Measurements from ENCODE around the gene SLC10A1.
"Not testable (repeated sequence)": the region's sequence is repeated elsewhere in the genome, so short reads cannot be mapped to it uniquely, and the experiment has no call there.

SLC10A1 gene

DNA sequence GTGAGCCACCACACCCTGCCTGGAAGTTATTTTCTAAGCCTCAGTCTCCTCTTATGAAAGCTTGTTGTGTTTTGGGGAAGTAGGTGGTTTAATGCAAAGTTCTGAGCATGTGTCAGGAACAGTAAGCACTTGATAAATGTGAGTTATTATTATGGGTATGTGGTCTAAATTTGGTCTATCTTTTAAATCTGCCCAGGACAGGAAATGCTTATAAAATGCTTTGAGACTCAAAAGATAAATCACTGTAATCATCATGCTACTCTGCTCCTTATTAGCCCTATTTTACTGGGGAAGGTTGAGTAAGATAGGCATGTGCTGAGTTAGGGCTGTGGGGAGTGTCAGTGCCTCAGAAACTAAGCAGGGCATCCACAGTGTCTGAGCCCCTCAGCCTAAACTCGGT lies 43.2 kb downstream of the SLC10A1 start:
- TF ChIP-seq, protein P1, sequence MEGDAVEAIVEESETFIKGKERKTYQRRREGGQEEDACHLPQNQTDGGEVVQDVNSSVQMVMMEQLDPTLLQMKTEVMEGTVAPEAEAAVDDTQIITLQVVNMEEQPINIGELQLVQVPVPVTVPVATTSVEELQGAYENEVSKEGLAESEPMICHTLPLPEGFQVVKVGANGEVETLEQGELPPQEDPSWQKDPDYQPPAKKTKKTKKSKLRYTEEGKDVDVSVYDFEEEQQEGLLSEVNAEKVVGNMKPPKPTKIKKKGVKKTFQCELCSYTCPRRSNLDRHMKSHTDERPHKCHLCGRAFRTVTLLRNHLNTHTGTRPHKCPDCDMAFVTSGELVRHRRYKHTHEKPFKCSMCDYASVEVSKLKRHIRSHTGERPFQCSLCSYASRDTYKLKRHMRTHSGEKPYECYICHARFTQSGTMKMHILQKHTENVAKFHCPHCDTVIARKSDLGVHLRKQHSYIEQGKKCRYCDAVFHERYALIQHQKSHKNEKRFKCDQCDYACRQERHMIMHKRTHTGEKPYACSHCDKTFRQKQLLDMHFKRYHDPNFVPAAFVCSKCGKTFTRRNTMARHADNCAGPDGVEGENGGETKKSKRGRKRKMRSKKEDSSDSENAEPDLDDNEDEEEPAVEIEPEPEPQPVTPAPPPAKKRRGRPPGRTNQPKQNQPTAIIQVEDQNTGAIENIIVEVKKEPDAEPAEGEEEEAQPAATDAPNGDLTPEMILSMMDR (conservative IDR thresholded peaks at IDR 0.05; ENCODE audit: low read length): no peak
- no peak for DNase-seq (ENCODE audit: low read depth)
- H3K4me3 ChIP-seq (ENCODE audit: low read length): no peak overlapping the region

DNA sequence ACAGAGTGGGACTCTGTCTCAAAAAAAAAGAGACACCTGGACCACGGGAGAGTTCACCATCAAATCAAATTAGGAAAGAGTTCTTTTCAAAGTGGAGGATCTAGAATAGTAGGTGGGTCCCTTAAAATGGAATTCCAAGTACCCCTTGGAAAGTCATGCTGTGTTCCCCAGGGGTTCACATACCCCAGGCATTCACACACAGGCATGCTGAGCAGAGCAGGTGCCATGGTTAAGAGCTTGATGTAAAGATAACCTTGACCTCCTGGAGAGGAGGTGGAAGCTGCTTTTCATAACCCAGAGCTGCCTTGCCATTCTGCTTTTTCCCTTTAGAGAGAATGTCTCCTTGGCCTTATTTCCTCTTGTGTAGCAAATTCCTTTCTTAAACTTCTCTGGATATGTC lies 44.3 kb downstream of the SLC10A1 start:
- TF ChIP-seq, protein P1 (conservative IDR thresholded peaks at IDR 0.05; ENCODE audit: low read length): no peak
- no peak overlapping the region for H3K4me3 ChIP-seq (ENCODE audit: low read length)
- DNase-seq (ENCODE audit: low read depth): no peak

GRCh38 chr14:69750495-69750894 lies 46.5 kb downstream of the SLC10A1 start:
- H3K4me3 ChIP-seq (ENCODE audit: low read length): no peak overlapping the region
- TF ChIP-seq, protein P1 (conservative IDR thresholded peaks at IDR 0.05; ENCODE audit: low read length): no peak
- DNase-seq (ENCODE audit: low read depth): no peak

GRCh38 chr14:69749956-69750355 lies 47.1 kb downstream of the SLC10A1 start:
- no peak for DNase-seq (ENCODE audit: low read depth)
- TF ChIP-seq, protein P1 (conservative IDR thresholded peaks at IDR 0.05; ENCODE audit: low read length): no peak
- no peak overlapping the region for H3K4me3 ChIP-seq (ENCODE audit: low read length)

GRCh38 chr14:69741055-69741454 lies 56.0 kb downstream of the SLC10A1 start:
- no peak overlapping the region for H3K4me3 ChIP-seq (ENCODE audit: low read length)
- TF ChIP-seq, protein P1 (conservative IDR thresholded peaks at IDR 0.05; ENCODE audit: low read length): no peak
- DNase-seq (ENCODE audit: low read depth): no peak

DNA sequence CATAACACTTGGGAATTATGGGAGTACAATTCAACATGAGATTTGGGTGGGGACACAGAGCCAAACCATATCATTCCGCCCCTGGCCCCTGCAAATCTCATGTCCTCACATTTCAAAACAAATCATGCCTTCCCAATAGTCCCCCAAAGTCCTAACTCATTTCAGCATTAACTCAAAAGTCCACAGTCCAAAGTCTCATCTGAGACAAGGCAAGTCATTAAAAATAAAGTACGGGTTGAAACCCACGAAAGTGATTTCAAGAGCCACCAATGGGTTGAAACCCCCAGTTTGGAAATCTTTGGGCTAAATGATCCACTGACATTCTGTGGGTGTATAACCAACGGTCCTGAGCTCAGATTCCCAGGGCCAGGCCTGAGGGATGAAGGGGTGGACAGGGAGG lies 60.6 kb downstream of the SLC10A1 start:
- not testable (repeated sequence) for DNase-seq (ENCODE audit: low read depth); H3K4me3 ChIP-seq (ENCODE audit: low read length)

GRCh38 chr14:69731919-69732598 lies 65.0 kb downstream of the SLC10A1 start:
- not testable (repeated sequence) for H3K4me3 ChIP-seq (ENCODE audit: low read length); DNase-seq (ENCODE audit: low read depth)

DNA sequence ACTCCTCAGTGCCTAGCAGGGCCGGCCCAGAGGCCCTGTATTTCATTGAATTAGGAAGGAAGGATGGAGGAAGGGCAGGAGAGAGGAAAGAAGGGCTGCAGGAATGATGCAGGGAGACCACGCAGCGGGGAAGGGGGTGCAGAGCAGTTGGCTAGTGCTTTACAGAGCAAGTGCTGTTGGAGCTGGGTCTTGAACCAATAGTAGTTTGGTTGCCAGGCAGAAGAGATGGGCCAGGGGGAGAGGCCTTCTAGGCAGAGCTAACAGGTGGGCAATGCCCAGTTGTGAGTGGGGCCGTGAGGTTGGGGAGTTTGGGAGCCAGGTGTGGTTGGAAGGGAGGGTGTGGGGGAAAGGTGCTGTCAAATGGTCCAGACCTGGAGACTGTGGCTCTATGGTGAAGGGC lies 69.2 kb downstream of the SLC10A1 start:
- H3K4me3 ChIP-seq (ENCODE audit: low read length): no peak overlapping the region
- TF ChIP-seq, protein P1 (conservative IDR thresholded peaks at IDR 0.05; ENCODE audit: low read length): no peak
- DNase-seq (ENCODE audit: low read depth): no peak
